ENCODE data around the gene MET. TPM values are rescaled to one million over a fixed set of nuclear protein-coding genes. Genes with fewer than 3 reads are reported as not detected.

MET gene
- total RNA-seq, 1 donor from 2014 or later = 7.0 TPM

GRCh38 chr7:116726713-116727431, 54.9 kb downstream of the MET start:
- no peaks in the 10 kb centered on the region for H3K9me3 ChIP-seq (ENCODE audit: low read depth)
- no peak overlapping the region for H3K9ac ChIP-seq
- Mint-ChIP-seq H3K27ac (no peak overlapping the region), H3K4me1 (no peaks in the 10 kb centered on the region), H3K36me3 (no peaks in the 10 kb centered on the region), H3K9me3 (no peaks in the 10 kb centered on the region), H3K4me3 (no peak overlapping the region), H3K27me3 (ENCODE audit: insufficient read depth, low read depth) (peaks cover 3% of the 10 kb centered on the region)
- no peaks in the 10 kb centered on the region for H3K27me3 ChIP-seq
- no peaks in the 10 kb centered on the region for H4K20me1 ChIP-seq (ENCODE audit: low read depth)
- H2AFZ ChIP-seq (replicated peaks) = peak overlapping the region; percentile 9
- H3K4me1 ChIP-seq = no peaks in the 10 kb centered on the region
- no peak for DNase-seq (ENCODE audit: low spot score)
- no peak overlapping the region for H3K4me2 ChIP-seq
- H3F3A ChIP-seq (ENCODE audit: low read depth) = no peaks in the 10 kb centered on the region
- H3K36me3 ChIP-seq = no peaks in the 10 kb centered on the region
- TF ChIP-seq CTCF (IDR thresholded peaks at IDR 0.05) = no peak
- TF ChIP-seq EZH2 (IDR thresholded peaks at IDR 0.05) = no peak
- no peak for TF ChIP-seq EZH2phosphoT487 (IDR thresholded peaks at IDR 0.05)
- no peak overlapping the region for H3K27ac ChIP-seq
- no peak overlapping the region for H3K4me3 ChIP-seq
- no peaks in the 10 kb centered on the region for H3K79me2 ChIP-seq (ENCODE audit: low read depth)

GRCh38 chr7:116727432-116728009, 55.5 kb downstream of the MET start:
- no peaks in the 10 kb centered on the region for H3K4me1 Mint-ChIP-seq
- Histone ChIP-seq H3K9me3 (ENCODE audit: low read depth) (no peaks in the 10 kb centered on the region), H3K9ac (no peak overlapping the region), H4K20me1 (ENCODE audit: low read depth) (no peaks in the 10 kb centered on the region), H3K27me3 (no peaks in the 10 kb centered on the region), H3F3A (ENCODE audit: low read depth) (no peaks in the 10 kb centered on the region), H3K36me3 (no peaks in the 10 kb centered on the region), H2AFZ (replicated peaks) (peak overlapping the region; percentile 9), H3K4me1 (no peaks in the 10 kb centered on the region), H3K27ac (no peak overlapping the region), H3K79me2 (ENCODE audit: low read depth) (no peaks in the 10 kb centered on the region), H3K4me2 (no peak overlapping the region), H3K4me3 (no peak overlapping the region)
- H3K27ac Mint-ChIP-seq = peak overlapping the region; percentile 14
- TF ChIP-seq EZH2phosphoT487 (IDR thresholded peaks at IDR 0.05) = no peak
- no peak for TF ChIP-seq CTCF (IDR thresholded peaks at IDR 0.05)
- no peak for TF ChIP-seq EZH2 (IDR thresholded peaks at IDR 0.05)
- H3K9me3 Mint-ChIP-seq = no peaks in the 10 kb centered on the region
- peaks cover 3% of the 10 kb centered on the region for H3K27me3 Mint-ChIP-seq (ENCODE audit: insufficient read depth, low read depth)
- H3K36me3 Mint-ChIP-seq = no peaks in the 10 kb centered on the region
- H3K4me3 Mint-ChIP-seq = no peak overlapping the region
- no peak for DNase-seq (ENCODE audit: low spot score)

- Histone ChIP-seq H3K4me3 (no peak overlapping the region), H3K4me1 (no peaks in the 10 kb centered on the region), H3K79me2 (ENCODE audit: low read depth) (no peaks in the 10 kb centered on the region), H3K4me2 (no peak overlapping the region), H3K9me3 (ENCODE audit: low read depth) (no peaks in the 10 kb centered on the region), H3F3A (ENCODE audit: low read depth) (no peaks in the 10 kb centered on the region), H2AFZ (replicated peaks) (no peak overlapping the region), H3K36me3 (no peaks in the 10 kb centered on the region), H3K27ac (no peak overlapping the region), H4K20me1 (ENCODE audit: low read depth) (no peaks in the 10 kb centered on the region), H3K27me3 (no peaks in the 10 kb centered on the region), H3K9ac (no peak overlapping the region)
- H3K36me3 Mint-ChIP-seq = no peaks in the 10 kb centered on the region
- DNase-seq (ENCODE audit: low spot score) = no peak
- no peak overlapping the region for H3K27ac Mint-ChIP-seq
- TF ChIP-seq CTCF (IDR thresholded peaks at IDR 0.05) (no peak), EZH2 (IDR thresholded peaks at IDR 0.05) (no peak), EZH2phosphoT487 (IDR thresholded peaks at IDR 0.05) (no peak)
- H3K27me3 Mint-ChIP-seq (ENCODE audit: insufficient read depth, low read depth) = peaks cover 3% of the 10 kb centered on the region
- H3K9me3 Mint-ChIP-seq = no peaks in the 10 kb centered on the region
- no peak overlapping the region for H3K4me3 Mint-ChIP-seq
- no peaks in the 10 kb centered on the region for H3K4me1 Mint-ChIP-seq
Observed at GRCh38 chr7:116728413-116728812, 56.4 kb downstream of the MET start.
